GM18526 (cell line): ENCODE results near the gene ABCA2.

Source experiments
- POLR2A ChIP-seq: IDR thresholded peaks from 3 replicates; pipeline ENCODE4 v1.6.1; 2011; ENCODE audit not compliant: insufficient read length; ENCODE audit errors: extremely low read depth

The ABCA2 gene

DNA sequence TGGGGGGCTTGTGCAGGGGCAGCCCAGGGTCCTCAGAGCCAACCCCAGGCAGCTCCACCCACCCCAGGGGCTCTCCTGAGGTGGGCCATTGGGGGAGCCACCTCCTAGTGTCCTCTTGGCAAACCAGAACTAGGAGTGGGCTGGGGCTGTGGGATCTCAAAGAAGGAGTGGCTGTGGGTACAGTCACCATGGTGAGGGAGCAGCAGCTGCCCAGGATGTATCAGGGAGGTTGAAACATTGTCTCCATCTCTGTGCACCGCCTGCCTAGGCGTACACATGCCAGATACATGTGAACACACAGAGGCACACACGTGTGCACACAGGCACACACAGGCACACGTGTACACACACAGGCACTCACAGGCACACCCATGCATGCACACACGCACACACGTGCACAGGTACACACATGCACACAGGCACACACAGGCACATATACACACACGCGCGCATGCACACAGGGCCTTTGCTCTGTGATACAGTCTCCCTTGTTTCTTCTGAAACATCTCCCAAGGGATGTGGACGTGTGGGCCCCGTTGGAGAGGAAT lies 65.3 kb downstream of the ABCA2 start:
- no peak for TF ChIP-seq POLR2A

DNA sequence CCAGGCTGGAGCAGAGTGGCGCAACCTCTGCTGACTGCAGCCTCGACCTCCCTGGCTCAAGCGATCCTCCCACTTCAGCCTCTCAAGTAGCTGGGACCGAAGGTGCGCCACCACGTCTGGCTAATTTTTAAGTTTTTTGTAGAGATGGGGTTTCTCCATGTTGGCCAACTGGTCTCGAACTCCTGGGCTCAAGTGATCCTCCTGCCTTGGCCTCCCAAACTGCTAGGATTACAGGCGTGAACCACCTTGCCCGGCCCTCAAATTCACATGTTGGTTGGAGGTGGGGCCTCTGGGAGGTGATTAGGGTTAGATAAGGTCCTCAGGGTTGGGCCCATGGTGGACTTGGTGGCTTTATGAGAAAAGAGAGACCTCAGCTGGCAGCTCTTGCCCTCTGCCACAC lies 65.9 kb downstream of the ABCA2 start:
- no peak for TF ChIP-seq POLR2A

DNA sequence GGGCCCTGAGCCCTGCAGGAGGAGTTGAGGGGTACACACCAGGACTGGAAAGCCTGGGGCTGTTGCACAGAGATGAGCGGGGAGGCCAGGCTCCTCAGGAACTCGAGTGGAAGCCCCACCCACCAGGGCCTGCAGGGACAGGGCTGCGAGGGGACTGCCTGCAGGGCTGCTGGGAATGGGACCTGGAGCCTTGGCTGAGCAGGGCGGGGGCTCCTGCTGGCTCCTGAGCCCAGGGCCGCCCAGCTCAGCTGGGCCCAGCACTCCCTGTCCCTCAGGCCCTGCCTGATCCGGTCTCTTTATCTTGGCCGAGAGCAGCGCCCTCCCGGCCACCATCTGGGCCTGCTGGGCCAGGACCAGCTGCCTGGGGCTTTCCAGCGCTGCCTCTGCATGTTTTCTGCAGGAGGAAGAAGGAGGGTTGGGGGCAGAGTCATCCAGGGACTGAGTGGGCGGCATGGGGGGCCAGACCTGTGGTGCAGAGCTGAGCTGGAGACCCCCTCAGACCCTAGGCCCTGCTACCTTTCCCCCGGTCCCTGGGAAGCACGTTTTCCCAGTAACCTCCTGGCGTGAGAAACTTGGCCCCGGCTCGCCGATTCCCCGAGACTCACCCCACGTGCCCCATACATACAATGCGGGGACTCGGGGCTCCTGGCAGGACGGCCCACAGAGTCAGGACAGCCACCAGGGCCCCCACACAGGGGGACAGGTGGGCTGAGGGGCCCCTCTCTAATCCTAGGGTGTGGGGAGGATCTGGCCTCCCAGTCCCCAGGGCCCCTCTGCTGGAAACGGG lies 66.6 kb downstream of the ABCA2 start:
- TF ChIP-seq POLR2A, result no peak

DNA sequence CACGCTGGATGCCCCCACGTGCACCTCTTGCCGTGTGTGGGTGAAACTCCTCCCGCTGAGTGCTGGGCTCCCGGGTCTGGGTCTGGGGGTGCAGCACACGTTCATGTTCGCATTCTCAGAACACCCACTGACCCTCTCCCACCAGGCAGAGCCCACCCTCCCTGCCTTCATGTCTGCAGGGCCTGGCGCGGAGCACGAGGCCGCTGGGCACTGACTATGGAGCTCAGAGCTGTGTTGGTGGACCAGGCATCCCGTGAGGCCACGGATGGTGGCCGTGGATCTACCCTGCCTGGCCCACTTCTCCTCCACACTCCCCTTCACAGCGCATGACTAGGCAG lies 67.1 kb downstream of the ABCA2 start:
- TF ChIP-seq POLR2A, result no peak

DNA sequence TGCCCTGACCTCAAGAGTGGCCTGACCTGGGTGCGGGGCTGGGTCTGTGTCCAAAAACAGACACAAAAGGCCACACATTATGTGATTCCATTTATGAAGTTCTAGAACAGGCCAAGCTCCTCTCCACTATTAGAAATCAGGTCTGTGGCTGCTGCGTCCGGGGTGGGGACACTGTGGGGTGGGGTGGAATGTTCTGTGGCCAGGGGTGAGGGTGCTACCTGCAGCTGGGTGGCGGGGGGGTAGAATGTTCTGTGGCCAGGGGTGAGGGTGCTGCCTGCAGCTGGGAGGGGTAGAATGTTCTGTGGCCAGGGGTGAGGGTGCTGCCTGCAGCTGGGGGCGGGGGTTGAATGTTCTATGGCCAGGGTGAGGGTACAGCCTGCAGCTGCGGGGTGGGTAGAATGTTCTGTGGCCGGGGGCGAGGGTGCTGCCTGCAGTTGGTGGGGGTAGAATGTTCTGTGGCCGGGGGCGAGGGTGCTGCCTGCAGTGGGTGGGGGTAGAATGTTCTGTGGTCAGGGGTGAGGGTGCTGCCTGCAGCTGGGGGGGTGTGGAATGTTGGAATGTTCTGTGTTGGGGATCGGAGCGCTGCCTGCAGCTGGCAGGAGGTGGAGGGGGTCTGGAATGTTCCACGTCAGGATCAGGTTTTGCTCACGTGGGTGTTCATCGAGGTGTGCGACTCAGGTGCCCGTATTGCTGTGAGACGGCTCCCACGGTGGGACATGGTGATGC lies 67.7 kb downstream of the ABCA2 start:
- no peak for TF ChIP-seq POLR2A

DNA sequence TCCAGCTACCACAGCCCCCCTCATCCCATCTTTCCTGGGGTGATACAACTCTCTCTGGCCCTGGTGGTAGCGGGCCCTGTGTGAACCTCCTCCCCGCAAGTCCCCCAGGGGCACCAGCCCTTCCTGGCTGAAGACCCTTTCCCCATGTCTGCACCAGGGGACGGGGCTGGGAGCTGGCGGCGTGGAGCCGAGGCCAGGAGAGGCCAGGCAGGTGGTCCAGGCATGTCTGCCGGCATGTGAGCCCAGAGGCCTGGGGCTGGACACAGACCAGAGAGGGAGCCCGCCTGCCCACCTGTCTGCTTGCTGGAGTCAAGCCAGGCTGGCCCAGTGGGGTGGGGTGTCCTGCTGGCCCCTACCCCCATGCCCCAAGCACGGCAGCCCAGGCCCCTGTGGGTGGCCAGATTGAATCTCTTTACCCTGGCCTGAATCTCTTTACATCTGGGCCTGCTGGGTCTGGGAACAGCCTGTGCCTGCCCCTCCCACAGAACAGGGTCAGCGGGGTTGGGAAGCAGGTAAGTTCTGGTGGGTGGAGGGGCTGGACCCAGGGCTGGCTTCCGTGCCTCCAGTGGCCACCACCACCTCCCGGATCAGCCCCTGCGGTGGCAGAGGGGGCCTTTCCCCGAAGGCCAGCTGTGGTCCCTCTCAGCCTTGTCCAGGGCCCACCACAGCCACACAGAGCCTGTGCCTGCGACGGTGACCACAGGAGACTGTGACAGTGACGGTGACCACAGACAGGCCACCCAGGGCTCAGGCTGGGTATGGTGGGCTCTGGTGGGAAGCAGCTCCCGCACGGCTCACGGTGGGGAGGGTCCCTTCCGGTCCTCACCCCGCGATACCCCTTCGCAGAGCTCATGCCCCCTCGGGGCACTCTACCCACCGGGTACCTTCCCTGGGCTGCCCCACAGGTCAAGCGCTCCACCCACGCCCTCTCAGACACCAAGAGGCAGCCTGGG lies 68.9 kb downstream of the ABCA2 start:
- no peak for TF ChIP-seq POLR2A

DNA sequence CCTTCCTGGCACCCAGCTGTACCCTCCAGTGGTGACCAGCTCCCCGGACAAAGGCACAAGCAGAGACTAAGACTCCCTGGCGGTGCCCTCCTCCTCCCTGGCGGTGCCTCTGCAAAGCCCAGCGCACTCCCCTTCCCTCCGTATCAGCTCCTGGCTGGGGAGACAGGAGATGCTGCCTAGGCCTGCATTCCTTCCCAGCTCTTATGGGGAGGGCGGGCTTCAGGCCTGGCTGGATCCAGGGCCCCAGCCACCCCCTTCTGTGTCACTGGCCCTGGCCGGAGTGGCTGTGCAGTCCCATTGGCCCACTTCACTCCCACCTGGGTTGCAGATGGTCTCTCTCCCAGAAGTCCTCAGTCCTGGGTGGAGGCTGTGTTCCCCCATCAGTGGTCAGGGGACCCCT lies 69.6 kb downstream of the ABCA2 start:
- TF ChIP-seq POLR2A, result no peak

DNA sequence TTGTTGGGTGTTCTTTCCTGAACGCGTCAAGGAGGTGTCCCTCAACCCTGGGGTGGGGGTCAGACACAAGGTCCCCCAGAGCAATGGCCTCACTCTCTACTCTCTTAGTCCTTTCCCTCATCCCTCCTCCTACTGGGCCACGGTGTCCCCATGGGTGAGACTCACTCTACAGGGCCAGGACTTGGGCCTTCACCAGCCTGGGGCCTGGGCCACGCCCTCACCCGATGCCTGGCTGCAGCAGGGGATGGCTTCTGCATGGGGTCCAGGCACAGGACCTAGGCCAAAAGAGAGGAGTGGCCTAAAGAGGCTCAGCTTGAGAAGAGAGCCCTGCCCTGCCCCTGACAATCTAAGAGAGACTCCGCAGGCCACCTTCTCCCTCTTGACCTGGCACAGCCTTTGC lies 70.1 kb downstream of the ABCA2 start:
- TF ChIP-seq POLR2A, result no peak

DNA sequence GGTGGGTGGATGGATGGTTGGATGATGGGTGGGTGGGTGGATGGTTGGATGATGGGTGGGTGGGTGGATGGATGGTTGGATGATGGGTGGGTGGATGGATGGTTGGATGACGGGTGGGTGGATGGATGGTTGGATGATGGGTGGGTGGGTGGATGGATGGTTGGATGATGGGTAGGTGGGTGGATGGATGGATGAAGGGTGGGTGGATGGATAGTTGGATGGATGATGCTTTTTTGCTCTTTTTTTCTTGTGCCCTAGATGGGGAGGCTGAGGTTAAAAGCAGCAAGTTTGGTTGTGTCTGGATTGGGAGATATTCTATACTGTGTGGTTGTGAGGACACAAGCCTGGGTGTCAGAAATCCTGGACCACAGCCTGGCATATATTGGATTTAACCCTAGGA lies 70.6 kb downstream of the ABCA2 start:
- TF ChIP-seq POLR2A, result no peak
